ENCODE data around the gene TMEM240.

- TF ChIP-seq CTCF (IDR thresholded peaks at IDR 0.05; ENCODE audit: low read depth, low read length, missing input control) (no peak), SP1 (IDR thresholded peaks at IDR 0.05) (no peak), ZBTB33 (IDR thresholded peaks at IDR 0.05) (no peak), JUND (IDR thresholded peaks at IDR 0.05) (no peak), FOXA2 (IDR thresholded peaks at IDR 0.05) (no peak), YY1 (IDR thresholded peaks at IDR 0.05) (no peak), REST (IDR thresholded peaks at IDR 0.05) (no peak), ATF3 (IDR thresholded peaks at IDR 0.05) (no peak), RAD21 (IDR thresholded peaks at IDR 0.05) (no peak), FOXA1 (IDR thresholded peaks at IDR 0.05) (no peak), MAX (IDR thresholded peaks at IDR 0.05) (no peak), EGR1 (IDR thresholded peaks at IDR 0.05; ENCODE audit: low read depth in 2 of 2) (no peak), TAF1 (conservative IDR thresholded peaks at IDR 0.05) (no peak), RXRA (IDR thresholded peaks at IDR 0.05) (no peak)
Measured at GRCh38 chr1:1535201-1536018, 5.0 kb downstream of the TMEM240 start.

Measured in liver (tissue), 3 donors.